K562 (cell line): ENCODE results near the gene ADAM23. TPM values are rescaled to one million over a fixed set of nuclear protein-coding genes. Genes with fewer than 3 reads are reported as not detected.

Source experiments
- CAMTA2 ChIP-seq: fragments of 250-450 bp; sonication (Bioruptor Pico); conservative IDR thresholded peaks from 2 replicates; pipeline ENCODE4 v1.5.1; 2022
- CBX3 ChIP-seq, 2 experiments: IDR thresholded peaks; 1 replicate in 1 of 2; 2 replicates in 1 of 2; pipeline ENCODE4 v1.6.1; 2012; ENCODE audit warnings: inconsistent platforms in 2 of 2, low read length in 2 of 2, borderline replicate concordance in 1 of 2, control low read depth in 1 of 2
- MAFG ChIP-seq: fragments of 450-650 bp; conservative IDR thresholded peaks from 2 replicates; pipeline ENCODE4 v1.6.1; 2016; ENCODE audit warnings: missing genetic modification characterization, missing compliant biosample characterization
- MAFK ChIP-seq: IDR thresholded peaks from 2 replicates; pipeline ENCODE4 v1.6.1; 2011; ENCODE audit warnings: low read length, improper control_type of control experiment
- POLR2H ChIP-seq: IDR thresholded peaks from 2 replicates; pipeline ENCODE4 v1.6.1; 2016; ENCODE audit warnings: missing genetic modification characterization, low read depth, mild to moderate bottlenecking, control low read depth, missing compliant biosample characterization, moderate library complexity
- RAD51 ChIP-seq: fragments of 450-650 bp; IDR thresholded peaks from 2 replicates; pipeline ENCODE4 v1.7.1; 2016; ENCODE audit warnings: low read depth, mild to moderate bottlenecking, borderline replicate concordance
- REST ChIP-seq, 2 experiments: fragments of 450-650 bp; formaldehyde crosslinking in 1 of 2; IDR thresholded peaks; 2 replicates each; pipeline versions ENCODE4 v1.4.0 to v1.6.1; 2014 to 2020; ENCODE audit warnings: mild to moderate bottlenecking in 2 of 2, borderline replicate concordance in 1 of 2, low read depth in 1 of 2
- TBP ChIP-seq: optimal IDR thresholded peaks from 2 replicates; pipeline ENCODE3; 2011; ENCODE audit warnings: low read depth, low read length, improper control_type of control experiment
- ZNF277 ChIP-seq: fragments of 250-450 bp; sonication (Bioruptor Pico); IDR thresholded peaks from 2 replicates; pipeline ENCODE4 v1.8.0; 2022; ENCODE audit warnings: inconsistent platforms, mild to moderate bottlenecking, moderate library complexity, borderline replicate concordance
- polyA plus RNA-seq, 8 experiments: library from polyadenylated mRNA; depleted of rRNA in 4 of 8; stranded (reverse) in 5 of 8; unstranded in 3 of 8; fragments of >200 nt; fragmentation: Nextera tagmentation in 2 of 8; fragmentation: Illumina TruSeq in 1 of 8; extraction: Ambion mirVana in 2 of 8; extraction: Trizol in 1 of 8; gene quantifications; 2 replicates each; pipeline versions ENCODE4 v1.2.1 to v1.2.3, GENCODE V29; 2011 to 2014; ENCODE audit warnings: inconsistent platforms in 1 of 8, missing spikeins in 1 of 8
- total RNA-seq, 7 experiments: library from RNA; depleted of rRNA in 6 of 7; stranded (reverse); fragments of >200 nt in 6 of 7; fragmentation: Illumina TruSeq in 2 of 7; extraction: Trizol in 2 of 7; gene quantifications; 2 replicates each; pipeline versions ENCODE4 v1.2.1 to v1.2.3, GENCODE V29; 2011 to 2021; ENCODE audit warnings: low replicate concordance in 1 of 7
- TF ChIP-seq, protein P1 (sequence below): fragments of 450-650 bp; formaldehyde crosslinking; IDR thresholded peaks from 2 replicates; pipeline ENCODE4 v1.4.0; 2022; ENCODE audit warnings: missing genetic modification characterization
- TF ChIP-seq, protein P2 (sequence below), 2 experiments: fragments of 450-650 bp; IDR thresholded peaks; 2 replicates each; pipeline ENCODE4 v1.6.1; 2018; ENCODE audit warnings: mild to moderate bottlenecking in 2 of 2, low read depth in 1 of 2; ENCODE audit not compliant: partially characterized antibody in 2 of 2

The ADAM23 gene
- total and polyA plus RNA-seq, 9 of the 15 experiments (the other 6 are each of a cell fraction or from before 2014, with no cell fraction given), result 0.02 TPM; not detected in 8

DNA sequence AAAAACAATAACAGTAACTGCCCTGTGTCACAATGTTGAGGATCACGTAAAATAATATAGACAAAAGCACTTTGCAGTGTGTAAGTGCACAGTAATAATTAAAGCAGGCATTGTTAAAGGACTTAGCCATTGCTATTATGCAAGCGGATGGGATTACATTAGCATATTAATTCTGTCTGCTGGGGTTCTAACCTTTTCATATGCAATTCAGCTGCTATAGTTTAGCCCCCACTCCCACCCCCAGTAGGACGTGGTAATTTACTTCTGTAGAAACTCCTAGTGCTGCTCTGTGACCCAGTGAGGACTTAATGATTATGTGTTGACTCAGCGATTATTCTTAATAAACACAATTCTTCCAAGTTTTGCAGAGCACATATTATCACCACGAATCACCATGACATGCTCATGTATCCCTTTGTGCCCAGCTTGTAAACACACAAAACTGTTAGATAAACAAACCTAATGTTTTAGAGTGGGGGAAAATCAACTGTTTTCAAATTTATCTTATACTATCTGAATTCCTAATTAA, 5.1 kb upstream of the ADAM23 start (continued):
- TF ChIP-seq, protein P1, sequence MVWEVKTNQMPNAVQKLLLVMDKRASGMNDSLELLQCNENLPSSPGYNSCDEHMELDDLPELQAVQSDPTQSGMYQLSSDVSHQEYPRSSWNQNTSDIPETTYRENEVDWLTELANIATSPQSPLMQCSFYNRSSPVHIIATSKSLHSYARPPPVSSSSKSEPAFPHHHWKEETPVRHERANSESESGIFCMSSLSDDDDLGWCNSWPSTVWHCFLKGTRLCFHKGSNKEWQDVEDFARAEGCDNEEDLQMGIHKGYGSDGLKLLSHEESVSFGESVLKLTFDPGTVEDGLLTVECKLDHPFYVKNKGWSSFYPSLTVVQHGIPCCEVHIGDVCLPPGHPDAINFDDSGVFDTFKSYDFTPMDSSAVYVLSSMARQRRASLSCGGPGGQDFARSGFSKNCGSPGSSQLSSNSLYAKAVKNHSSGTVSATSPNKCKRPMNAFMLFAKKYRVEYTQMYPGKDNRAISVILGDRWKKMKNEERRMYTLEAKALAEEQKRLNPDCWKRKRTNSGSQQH, result no peak
- TF ChIP-seq CBX3 (IDR thresholded peaks at IDR 0.05; ENCODE audit: borderline replicate concordance in 1 of 2, low read length in 2 of 2) (no peak), CAMTA2 (CRISPR knock-in tag) (no peak), MAFG (tag) (peak; percentile 47; the same call in 1 of the 2 replicates), REST (IDR thresholded peaks at IDR 0.05; ENCODE audit: borderline replicate concordance) (no peak), REST (CRISPR knock-in tag; IDR thresholded peaks at IDR 0.05; ENCODE audit: low read depth) (no peak), RAD51 (no peak), POLR2H (tag) (no peak), TBP (no peak), MAFK (peak; percentile 49; the same call in 1 of the 2 replicates), ZNF277 (CRISPR knock-in tag) (no peak)
- TF ChIP-seq, protein P2, sequence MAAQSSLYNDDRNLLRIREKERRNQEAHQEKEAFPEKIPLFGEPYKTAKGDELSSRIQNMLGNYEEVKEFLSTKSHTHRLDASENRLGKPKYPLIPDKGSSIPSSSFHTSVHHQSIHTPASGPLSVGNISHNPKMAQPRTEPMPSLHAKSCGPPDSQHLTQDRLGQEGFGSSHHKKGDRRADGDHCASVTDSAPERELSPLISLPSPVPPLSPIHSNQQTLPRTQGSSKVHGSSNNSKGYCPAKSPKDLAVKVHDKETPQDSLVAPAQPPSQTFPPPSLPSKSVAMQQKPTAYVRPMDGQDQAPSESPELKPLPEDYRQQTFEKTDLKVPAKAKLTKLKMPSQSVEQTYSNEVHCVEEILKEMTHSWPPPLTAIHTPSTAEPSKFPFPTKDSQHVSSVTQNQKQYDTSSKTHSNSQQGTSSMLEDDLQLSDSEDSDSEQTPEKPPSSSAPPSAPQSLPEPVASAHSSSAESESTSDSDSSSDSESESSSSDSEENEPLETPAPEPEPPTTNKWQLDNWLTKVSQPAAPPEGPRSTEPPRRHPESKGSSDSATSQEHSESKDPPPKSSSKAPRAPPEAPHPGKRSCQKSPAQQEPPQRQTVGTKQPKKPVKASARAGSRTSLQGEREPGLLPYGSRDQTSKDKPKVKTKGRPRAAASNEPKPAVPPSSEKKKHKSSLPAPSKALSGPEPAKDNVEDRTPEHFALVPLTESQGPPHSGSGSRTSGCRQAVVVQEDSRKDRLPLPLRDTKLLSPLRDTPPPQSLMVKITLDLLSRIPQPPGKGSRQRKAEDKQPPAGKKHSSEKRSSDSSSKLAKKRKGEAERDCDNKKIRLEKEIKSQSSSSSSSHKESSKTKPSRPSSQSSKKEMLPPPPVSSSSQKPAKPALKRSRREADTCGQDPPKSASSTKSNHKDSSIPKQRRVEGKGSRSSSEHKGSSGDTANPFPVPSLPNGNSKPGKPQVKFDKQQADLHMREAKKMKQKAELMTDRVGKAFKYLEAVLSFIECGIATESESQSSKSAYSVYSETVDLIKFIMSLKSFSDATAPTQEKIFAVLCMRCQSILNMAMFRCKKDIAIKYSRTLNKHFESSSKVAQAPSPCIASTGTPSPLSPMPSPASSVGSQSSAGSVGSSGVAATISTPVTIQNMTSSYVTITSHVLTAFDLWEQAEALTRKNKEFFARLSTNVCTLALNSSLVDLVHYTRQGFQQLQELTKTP (IDR thresholded peaks at IDR 0.05; ENCODE audit: low read depth in 1 of 2, partially characterized antibody in 2 of 2), result no peak
